ENCODE measurements around the gene KLHDC8A.
"Not testable (repeated sequence)": the region's sequence is repeated elsewhere in the genome, so short reads cannot be mapped to it uniquely, and the experiment has no call there.

KLHDC8A gene, protein sequence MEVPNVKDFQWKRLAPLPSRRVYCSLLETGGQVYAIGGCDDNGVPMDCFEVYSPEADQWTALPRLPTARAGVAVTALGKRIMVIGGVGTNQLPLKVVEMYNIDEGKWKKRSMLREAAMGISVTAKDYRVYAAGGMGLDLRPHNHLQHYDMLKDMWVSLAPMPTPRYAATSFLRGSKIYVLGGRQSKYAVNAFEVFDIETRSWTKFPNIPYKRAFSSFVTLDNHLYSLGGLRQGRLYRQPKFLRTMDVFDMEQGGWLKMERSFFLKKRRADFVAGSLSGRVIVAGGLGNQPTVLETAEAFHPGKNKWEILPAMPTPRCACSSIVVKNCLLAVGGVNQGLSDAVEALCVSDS

DNA sequence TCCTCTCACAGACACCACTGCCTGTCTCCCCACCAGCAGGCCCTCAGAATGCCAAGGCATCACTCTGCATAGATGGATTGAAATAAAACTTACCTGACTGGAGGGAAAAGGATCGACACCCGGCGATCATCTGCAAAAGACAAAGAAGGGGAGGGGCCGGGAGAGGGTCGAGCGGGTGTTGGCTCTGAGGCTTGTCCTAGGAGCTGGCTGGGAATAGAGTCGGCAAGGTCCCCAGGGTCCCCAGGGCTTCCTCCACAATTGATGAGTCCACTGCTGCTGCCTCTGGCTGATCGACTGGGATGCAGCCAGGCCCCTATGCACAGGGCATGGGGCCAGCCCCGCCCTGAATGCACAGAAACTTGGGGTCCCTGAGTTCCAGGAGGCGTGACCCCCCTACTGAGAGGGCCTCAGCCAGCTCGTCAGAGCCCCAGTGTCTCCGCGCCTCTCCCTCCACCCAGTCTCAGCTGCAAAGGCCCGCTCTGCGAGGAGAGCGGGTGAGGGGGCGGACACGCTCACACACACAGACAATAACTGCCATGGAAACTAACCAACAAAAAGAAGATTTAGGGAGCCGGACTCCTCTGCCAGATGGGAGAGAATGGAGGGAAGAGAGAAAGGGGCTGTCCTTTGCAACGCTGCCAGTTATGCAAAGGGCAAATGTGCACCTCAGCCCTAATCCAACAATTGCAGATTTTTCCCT is at the start of gene KLHDC8A:
Gene KLHDC8A, minus strand, starts transcription at position 483 of the 700 bp plus-strand sequence. CDS start 13,318 bp downstream, outside the sequence.
- DNase-seq (ENCODE audit: low read depth, low spot score) = no peak

DNA sequence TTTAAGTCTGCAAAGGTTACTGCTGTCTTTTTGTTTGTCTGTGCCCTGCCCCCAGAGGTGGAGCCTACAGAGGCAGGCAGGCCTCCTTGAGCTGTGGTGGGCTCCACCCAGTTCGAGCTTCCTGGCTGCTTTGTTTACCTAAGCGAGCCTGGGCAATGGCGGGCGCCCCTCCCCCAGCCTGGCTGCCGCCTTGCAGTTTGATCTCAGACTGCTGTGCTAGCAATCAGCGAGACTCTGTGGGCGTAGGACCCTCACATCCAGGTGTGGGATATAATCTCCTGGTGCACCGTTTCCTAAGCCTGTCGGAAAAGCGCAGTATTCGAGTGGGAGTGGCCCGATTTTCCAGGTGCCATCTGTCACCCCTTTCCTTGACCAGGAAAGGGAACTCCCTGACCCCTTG is 49.5 kb upstream of the KLHDC8A start:
- not testable (repeated sequence) for DNase-seq (ENCODE audit: low read depth, low spot score)

DNA sequence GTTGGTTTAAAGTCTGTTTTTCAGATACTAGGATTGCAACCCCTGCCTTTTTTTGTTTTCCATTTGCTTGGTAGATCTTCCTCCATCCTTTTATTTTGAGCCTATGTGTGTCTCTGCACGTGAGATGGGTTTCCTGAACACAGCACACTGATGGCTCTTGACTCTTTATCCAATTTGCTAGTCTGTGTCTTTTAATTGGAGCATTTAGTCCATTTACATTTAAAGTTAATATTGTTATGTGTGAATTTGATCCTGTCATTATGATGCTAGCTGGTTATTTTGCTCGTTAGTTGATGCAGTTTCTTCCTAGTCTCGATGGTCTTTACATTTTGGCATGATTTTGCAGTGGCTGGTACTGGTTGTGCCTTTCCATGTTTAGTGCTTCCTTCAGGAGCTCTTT is 47.8 kb upstream of the KLHDC8A start:
- not testable (repeated sequence) for DNase-seq (ENCODE audit: low read depth, low spot score)

DNA sequence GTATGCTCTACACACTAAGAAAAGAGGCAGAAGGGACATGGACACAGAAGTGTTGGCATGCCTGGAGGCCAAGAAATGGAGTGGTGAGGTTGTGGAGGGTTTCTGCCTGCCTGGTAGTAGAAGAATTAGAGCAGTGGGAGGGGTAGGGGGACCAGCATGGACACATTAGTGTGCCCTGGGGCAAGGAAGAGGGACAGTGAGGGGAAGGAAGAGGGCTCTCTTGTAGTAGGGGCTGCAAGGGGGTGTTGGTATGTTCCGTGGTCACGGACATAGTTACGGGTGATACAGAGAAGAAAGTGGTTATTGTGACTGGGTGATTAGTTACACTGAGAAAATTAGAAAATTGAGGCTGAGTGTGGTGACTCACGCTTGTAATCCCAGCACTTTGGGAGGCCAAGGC is 41.9 kb upstream of the KLHDC8A start:
- no peak for DNase-seq (ENCODE audit: low read depth, low spot score)

DNA sequence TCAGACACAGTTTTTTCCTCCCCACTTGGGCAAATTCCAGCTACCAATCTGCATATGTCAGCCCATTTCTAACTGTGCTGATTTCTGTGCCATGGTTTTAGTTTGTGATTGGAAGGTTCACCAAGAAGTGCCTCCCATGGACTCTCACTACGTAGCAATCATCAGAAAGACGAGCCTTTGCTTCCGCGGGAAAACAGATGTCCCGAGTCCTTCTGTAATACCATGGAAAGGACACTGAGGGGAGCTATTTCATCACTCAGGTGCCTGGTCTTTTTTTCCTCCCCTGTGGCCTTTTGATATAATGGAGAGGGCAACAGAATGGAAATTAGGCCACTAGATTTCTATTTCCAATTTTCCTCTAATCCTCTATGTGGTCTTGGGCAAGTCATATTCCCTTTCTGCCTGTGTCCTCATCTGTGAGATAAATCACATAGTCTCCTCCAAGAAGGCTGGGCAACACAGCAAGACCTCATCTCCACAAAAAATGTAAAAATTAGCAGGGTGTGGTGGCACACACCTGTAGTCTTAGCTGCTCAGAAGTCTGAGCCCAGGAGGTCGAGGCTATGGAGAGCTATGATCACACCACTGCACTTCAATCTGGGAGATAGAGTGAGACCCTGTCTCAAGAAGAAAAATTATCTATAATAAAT is 40.4 kb upstream of the KLHDC8A start:
- DNase-seq (ENCODE audit: low read depth, low spot score) = peak; percentile 71

DNA sequence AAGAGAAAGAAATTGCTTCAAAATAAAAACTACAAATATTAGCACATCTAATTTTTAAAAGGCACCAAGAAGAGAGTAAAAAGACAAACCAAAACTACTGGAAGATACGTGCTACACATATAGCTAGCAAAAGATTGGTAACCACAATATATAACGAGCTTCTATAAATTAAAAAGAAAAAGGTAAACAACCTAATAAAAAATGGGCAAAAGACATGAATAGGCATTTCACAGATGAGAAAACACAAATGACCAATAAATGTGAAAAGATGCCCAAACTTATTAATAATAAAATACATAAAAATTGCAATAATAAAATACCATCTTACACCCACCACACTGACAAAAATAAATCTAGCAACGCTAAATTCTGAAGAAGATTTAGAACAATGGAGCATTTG is 38.9 kb upstream of the KLHDC8A start:
- no peak for DNase-seq (ENCODE audit: low read depth, low spot score)

DNA sequence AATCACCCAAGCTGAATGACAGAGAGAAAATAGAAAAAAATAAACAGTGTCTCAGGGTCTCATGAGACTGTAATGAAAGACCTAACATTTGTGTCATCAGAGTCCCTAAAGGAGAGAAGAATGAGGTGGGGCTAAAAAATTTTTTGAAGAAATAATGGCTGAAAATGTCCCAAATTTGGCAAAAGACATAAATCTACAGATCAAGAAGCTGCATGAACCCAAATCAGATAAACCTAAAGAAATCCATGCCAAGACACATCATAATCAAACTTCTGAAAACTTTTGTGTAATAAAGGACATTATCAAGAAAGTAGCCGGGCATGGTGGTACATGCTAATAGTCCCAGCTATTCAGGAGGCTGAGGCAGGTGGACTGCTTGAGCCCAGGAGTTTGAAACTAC is 35.9 kb upstream of the KLHDC8A start:
- DNase-seq (ENCODE audit: low read depth, low spot score) = no peak

DNA sequence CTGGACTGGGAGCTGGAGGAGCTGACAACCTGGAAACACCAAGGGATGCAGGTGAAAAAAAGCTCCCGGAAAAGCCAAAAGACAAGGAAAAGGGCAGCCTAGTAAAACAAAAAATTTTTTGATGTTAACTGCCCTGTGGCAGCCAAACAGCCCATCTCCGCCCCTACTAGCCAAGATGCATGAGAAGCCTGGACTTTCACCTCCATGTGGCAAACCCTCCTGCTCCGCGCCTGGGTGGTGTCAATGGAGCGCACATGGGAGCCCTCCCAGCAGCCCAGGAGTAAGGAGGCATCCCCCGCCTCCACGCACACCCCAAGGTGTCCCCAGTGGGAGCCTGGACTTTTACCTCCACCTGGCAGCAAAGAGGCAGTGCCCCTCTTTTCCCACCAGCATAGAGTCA is 34.7 kb upstream of the KLHDC8A start:
- DNase-seq (ENCODE audit: low read depth, low spot score) = no peak

DNA sequence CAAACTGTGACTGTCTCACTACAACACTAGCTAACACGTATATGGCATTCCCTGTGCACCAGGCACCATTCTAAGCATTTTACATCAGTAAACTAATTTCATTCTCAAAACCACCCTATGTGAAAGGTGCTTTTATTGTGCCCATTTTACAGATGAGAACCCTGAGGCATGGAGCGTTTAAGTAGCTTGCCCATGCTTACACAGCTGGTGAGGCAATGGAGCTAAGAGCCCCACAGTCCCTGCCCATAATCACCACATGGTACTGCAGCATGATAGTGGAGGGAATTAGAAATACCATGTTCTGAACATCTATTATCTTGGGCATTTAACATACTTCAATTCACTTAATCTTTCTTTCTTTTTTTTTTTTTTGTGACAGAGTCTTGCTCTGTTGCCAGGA is 31.1 kb upstream of the KLHDC8A start:
- no peak for DNase-seq (ENCODE audit: low read depth, low spot score)

DNA sequence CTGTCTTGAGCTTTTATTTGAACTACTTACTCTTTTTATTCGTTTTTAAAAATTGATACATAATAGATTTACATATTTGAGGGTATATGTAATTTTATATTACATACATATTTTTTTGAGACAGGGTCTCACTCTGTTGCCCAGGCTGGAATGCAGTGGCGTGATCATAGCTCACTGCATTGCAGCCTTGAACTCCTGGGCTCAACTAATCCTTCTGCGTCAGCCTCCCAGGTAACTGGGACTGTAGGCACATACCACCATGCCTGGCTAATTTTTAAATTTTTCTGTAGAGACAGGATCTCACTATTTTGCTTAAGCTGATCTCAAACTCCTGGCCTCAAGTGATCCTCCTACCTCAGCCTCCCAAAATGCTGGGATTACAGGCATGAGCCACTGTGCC is 26.3 kb upstream of the KLHDC8A start:
- not testable (repeated sequence) for DNase-seq (ENCODE audit: low read depth, low spot score)

DNA sequence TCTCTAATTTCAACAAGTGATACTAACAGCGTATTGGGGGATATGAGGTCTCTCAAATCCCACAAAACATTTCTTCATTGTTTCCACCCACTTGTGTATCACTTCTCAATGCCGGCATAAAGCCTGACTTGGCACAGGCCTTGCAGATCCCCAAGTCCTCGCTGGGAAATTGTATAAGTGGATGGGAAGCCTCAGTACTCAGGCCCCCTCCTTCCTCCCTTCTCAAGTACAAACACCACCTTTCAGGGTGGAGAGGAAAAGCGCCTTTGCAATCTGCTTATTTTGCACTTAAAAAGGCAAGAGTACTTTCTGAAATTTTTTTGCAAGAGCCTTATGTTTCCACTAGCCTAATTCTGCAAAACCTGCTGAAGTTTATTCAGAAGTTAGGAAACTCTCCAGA is 25.8 kb upstream of the KLHDC8A start:
- no peak for DNase-seq (ENCODE audit: low read depth, low spot score)

DNA sequence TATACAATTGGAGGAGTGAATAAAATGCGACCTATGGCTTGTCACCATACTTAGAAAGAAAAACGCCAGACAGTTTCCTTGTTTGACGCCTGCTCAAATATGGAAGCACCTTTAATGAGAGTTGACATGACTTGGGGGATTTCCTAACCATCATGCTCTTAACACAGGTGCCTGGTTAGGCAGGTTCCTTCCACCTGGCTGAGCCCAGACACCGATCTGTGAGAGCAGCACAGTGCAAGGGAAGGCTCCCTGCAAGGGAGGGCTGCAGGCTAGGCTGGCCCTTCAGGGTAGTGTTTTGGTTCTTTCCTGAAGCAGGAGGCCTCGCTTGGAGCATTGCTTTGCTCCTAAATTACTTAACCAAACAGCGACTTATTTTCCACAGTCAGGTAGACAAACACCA is 24.6 kb upstream of the KLHDC8A start:
- DNase-seq (ENCODE audit: low read depth, low spot score) = peak; percentile 21

DNA sequence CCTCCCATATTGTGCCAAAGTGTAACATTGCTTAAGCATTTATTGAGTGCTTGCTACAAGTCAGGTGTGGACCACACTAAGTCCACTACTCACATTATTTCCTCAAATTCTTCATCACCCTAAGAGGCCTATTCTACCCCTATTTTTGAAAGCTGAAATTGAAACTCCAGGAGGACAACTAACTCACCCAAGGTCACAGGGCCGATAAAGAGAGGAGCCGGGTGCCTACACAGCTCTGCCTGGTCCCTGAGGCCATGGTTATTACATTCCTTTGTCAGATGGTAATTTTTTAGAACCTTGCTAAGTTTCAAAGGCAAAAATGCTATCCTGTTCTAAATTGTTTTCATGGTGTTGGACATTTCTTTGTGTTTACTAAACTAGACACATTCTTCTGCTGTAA is 24.2 kb upstream of the KLHDC8A start:
- DNase-seq (ENCODE audit: low read depth, low spot score) = no peak

DNA sequence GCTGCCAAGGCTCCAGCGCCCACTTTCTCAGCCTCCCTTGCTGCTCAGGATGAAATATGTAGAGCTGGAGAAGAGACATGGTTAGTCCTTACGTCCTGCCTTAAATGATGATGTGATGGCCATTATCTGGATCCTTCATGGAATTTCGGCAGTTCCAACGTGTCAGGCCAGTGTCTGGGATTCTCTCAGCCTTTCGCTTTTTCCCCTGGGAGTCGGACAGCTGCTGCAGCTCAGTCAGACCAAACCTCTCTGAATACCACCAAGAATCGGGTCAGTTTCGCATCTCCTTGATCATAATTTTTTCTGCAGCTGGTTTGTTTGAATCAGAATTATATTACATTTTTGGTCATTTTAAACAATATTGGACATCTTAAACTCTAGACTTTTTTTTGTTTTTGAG is 22.3 kb upstream of the KLHDC8A start:
- DNase-seq (ENCODE audit: low read depth, low spot score) = no peak

DNA sequence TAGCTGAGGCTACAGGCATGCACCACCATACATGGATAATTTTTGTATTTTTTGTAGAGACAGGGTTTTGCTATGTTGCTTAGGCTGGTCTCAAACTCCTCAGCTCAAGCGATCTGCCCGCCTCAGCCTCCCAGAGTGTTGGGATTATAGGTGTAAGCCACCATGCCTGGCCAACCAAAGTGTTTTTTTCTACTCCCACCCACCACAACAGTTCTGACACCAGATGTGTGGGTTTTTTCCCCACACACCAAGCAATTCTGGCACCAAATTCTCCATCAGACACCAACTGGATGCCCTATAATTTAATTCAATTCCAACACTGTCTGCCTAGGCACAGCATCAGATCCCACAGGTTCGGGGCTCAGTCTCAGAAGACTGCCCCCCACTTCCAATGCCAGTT is 20.6 kb upstream of the KLHDC8A start:
- DNase-seq (ENCODE audit: low read depth, low spot score) = no peak

DNA sequence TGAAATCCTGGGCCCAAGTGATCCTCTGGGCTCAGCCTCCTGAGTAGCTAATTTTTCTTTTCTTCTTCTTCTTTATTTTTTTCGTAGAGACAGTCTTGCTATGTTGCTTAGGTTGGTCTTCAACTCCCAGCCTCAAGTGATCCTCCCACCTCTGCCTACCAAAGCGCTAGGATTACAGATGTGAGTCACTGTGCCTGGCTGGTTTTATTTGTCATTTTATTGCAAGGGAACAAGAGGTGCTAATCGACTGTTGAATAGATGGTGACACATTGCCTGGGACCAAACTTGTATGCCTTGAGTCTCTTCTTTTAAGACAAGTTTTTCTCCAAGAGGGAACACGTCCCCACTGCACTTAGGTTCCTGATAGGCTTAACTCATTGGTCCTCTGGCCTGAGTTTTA is 20.0 kb upstream of the KLHDC8A start:
- no peak for DNase-seq (ENCODE audit: low read depth, low spot score)

DNA sequence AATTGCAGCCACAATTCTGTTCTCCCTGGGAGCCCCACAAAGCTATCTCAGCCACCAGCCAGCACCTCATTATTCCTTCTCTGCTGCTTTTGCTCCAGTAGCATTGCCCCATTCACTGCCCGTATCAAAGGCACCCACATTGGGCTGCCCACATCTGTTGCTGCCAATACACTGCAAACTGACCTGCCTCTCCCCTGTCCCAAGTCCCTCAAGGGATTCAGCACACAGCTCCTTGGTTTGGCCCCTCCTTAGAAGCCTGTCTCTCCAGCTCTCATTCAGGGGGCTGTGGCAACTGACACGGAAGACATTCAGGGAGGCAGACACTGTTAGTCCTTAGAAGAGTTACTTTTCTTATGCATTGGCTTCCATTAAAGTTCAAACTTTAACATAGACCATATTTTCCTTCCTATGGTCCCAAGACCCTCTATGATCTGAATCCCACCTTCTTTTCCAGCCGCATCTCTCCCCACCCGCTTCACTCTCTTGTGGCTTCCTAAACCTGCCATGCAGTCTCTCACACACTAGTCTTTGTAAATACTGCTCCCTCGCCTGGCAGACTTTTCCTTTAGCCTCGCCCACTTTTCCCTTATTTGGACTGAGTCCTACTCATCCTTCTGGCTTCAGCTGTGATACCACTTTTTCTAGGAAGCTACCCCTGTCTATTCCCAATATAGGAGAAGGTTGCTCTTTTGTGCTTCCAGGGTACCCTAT is 19.3 kb upstream of the KLHDC8A start:
- peak; percentile 75 for DNase-seq (ENCODE audit: low read depth, low spot score)

DNA sequence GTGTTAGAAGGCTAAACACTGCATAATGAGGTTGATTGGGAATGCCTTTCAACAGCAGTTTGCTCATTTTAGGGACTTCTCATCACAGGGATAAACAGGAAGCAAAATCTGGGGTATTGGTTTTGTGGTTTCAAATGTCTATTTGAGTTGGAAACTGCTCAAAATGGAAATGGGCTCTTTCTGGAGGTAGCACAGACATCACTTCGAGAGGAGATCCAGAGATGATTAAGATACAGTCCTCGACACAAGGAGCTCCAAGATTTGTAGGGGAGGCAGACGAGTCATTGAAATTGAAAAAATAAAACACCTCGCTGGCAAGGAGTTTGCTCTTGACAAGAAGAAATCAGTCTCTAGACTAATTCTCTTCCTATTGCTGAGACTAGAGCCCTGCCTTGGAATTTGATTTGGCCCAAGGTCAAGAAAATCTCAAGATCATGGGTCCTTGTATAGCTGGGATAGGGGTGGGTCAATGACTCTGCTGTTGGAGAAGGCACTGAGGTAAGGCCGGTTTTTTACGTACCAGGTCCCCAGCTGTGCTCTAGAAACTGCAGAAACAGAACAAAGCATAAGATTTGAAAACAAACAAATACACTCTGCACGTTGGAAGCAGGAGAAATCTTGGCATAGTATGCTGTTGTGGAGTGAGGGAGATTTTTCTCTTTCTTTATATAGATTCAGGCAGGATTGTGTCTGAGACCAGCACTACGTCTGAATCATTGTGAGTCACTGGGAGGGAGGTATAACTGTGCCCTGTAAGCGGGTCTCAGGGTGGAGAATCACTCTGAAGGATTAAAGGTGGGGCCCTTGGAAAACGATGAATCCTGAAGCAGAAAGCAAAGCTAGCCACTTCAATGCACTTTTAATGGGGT is 17.7 kb upstream of the KLHDC8A start:
- DNase-seq (ENCODE audit: low read depth, low spot score) = no peak

DNA sequence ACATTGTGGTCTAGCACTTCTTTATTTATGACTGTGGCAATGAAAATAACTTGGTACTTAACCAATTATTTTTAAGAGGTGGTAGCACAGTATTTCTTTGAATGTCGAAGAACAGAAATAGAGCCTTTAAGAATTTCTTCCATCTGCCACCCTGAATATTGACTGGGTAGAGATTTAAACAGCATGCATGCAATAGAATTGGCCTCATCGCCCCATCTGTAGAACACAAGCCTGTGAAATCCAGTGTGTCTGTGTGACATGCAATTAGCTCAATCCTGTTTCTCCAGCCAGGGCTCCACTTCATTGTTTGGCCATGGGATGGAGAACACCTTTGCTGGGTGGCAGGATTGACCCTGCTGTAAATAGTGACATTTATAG is 17.1 kb upstream of the KLHDC8A start:
- DNase-seq (ENCODE audit: low read depth, low spot score) = no peak

DNA sequence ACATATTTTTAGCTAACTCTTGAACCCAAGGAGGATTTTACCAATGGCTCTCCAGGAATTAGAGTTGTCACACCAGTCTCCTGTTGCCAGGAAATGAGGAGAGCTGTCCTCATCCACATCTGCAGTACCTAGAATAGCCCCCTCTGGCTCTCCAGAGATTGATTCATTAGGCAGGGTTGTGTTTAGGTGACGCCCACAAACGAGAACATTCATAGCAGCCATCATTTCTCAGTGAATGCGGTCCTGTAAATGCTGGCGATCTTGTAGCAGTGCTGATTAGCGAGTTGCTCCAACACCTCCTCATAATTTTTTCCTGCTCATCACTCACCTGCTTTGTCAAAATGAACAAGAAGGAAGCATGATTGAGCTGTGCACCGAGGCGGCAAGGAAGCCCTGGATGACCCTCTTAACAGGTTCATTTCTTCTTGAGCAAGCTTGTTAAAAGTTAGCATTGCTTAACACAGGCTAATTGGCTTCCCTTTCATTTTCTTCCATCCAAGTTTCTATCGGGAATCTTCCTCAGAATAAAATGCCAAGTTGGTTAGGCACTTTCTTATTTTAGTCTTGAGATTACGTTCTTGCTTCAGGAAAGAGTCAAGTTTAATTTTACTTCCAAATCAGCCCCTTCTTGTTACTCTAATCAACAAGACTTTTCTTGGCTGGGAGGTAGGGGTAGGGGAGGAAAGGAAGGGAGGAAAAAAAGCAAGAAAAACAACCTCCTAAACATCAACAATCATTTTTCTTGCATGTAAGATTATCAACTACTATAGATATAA is 16.5 kb upstream of the KLHDC8A start:
- no peak for DNase-seq (ENCODE audit: low read depth, low spot score)

Measured in ELF-1 (cell line).